ENCODE measurements around the gene AGBL3.

DNA sequence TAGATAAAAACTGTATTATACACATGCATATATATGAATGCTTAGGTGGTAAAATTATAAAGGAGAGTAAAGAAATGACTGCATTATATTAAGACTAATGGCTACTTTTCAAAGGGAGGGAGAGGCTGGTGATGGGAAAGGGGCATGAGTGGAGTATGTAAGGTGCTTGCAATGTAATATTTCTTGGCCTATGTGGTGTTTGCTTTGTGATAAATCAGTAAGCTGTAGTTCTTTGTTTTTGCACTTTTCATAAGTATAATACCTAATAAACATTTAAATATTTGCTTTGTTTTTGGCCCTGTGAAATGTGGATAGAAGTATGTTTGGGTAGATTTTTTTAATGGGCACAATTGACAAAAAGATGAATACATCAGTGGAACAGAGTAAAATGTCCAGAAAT is 25.9 kb downstream of the AGBL3 start:
- TF ChIP-seq, protein P1, sequence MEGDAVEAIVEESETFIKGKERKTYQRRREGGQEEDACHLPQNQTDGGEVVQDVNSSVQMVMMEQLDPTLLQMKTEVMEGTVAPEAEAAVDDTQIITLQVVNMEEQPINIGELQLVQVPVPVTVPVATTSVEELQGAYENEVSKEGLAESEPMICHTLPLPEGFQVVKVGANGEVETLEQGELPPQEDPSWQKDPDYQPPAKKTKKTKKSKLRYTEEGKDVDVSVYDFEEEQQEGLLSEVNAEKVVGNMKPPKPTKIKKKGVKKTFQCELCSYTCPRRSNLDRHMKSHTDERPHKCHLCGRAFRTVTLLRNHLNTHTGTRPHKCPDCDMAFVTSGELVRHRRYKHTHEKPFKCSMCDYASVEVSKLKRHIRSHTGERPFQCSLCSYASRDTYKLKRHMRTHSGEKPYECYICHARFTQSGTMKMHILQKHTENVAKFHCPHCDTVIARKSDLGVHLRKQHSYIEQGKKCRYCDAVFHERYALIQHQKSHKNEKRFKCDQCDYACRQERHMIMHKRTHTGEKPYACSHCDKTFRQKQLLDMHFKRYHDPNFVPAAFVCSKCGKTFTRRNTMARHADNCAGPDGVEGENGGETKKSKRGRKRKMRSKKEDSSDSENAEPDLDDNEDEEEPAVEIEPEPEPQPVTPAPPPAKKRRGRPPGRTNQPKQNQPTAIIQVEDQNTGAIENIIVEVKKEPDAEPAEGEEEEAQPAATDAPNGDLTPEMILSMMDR (IDR thresholded peaks at IDR 0.05), result no peak
- TF ChIP-seq POLR2A (IDR thresholded peaks at IDR 0.05) (no peak), POLR2AphosphoS5 (IDR thresholded peaks at IDR 0.05; ENCODE audit: insufficient read depth in 1 of 2, low read depth in 1 of 2) (no peak)
